Lung (tissue), 12 donors: ENCODE measurements around the gene POLR2I. TPM values are rescaled to one million over a fixed set of nuclear protein-coding genes. Genes with fewer than 3 reads are reported as not detected.

Experiments used
- ATAC-seq: fragments of 200-7000 bp; cut with Tn5 transposase; one replicate; pipeline ENCODE4 v1.9.1; 2020; ENCODE audit warnings: moderate number of reproducible peaks; ENCODE audit not compliant: insufficient read depth, low FRiP score
- DNase-seq, 3 donors: peaks; one replicate each; pipeline ENCODE4 v3.0.0-alpha.2; 2013 to 2017
- H3K27ac ChIP-seq, 2 donors: one replicate each; pipeline ENCODE4 v1.5.1; 2013; ENCODE audit warnings: mild to moderate bottlenecking in 2 of 2, moderate library complexity in 2 of 2, control low read depth in 1 of 2, inconsistent platforms in 1 of 2, low read depth in 1 of 2, low read length in 1 of 2
- H3K27me3 ChIP-seq, 3 donors: one replicate each; pipeline ENCODE4 v1.5.1; 2013; ENCODE audit warnings: low read length in 2 of 3; ENCODE audit not compliant: control insufficient read depth in 3 of 3, insufficient read depth in 3 of 3
- H3K36me3 ChIP-seq, 4 donors: one replicate each; pipeline ENCODE4 v1.5.1; 2013; ENCODE audit warnings: low read length in 4 of 4, mild to moderate bottlenecking in 1 of 4, moderate library complexity in 1 of 4; ENCODE audit not compliant: control insufficient read depth in 4 of 4, insufficient read depth in 4 of 4
- H3K4me1 ChIP-seq, 5 donors: one replicate each; pipeline ENCODE4 v1.5.1; 2013; ENCODE audit warnings: low read length in 5 of 5, mild to moderate bottlenecking in 2 of 5, moderate library complexity in 1 of 5; ENCODE audit not compliant: control insufficient read depth in 5 of 5, insufficient read depth in 5 of 5
- H3K4me3 ChIP-seq: one replicate; pipeline ENCODE4 v1.5.1; 2013; ENCODE audit warnings: mild to moderate bottlenecking, control low read depth, moderate library complexity
- H3K9ac ChIP-seq, 2 donors: one replicate each; pipeline ENCODE4 v1.5.1; 2013; ENCODE audit warnings: low read length in 2 of 2, control low read depth in 1 of 2; ENCODE audit not compliant: insufficient read depth in 1 of 2
- H3K9me3 ChIP-seq, 4 donors: one replicate each; pipeline ENCODE4 v1.5.1; 2013; ENCODE audit warnings: low read length in 3 of 4, mild to moderate bottlenecking in 1 of 4, moderate library complexity in 1 of 4; ENCODE audit not compliant: control insufficient read depth in 4 of 4, insufficient read depth in 3 of 4
- CTCF ChIP-seq: IDR thresholded peaks from 2 replicates; pipeline ENCODE4 v1.5.1; 2012; ENCODE audit warnings: mild to moderate bottlenecking; ENCODE audit errors: control extremely low read depth, extremely low read depth
- WGBS, 2 donors: extraction: QIAGEN DNeasy Blood & Tissue Kit; methylation state at CpG; one replicate each; pipeline ENCODE4 v1.1.7; 2013; 5-methylcytosine and 5-hydroxymethylcytosine counted together
- polyA plus RNA-seq, 2 donors: library from polyadenylated mRNA; stranded (reverse); fragments of 200-250 nt; gene quantifications; one replicate each; pipeline ENCODE4 v1.2.1, GENCODE V29; 2013
- total RNA-seq, 2 donors: library from RNA; depleted of rRNA in 1 of 2; stranded (reverse); fragments of >200 nt in 1 of 2; gene quantifications; one replicate each; pipeline ENCODE4 v1.2.1, GENCODE V29; 2014 to 2021
- donor health status: control.
- donor health status: control.
- donor health status: Bipolar disorder and iron deficiency.
- donor health status: healthy.
- donor health status: DM: yes; HTN: yes; CAD: no.

POLR2I gene
- total and polyA plus RNA-seq, 4 donors, result 65.1 to 101 (median 89.9) TPM

GRCh38 chr19:36153126-36153525, 38.5 kb upstream of the POLR2I start:
- H3K4me3 ChIP-seq, result no peak overlapping the region
- DNase-seq (no peak), ATAC-seq (no peak)
- no peaks in the 10 kb centered on the region for H3K27me3 ChIP-seq
- peaks cover 0 to 31% (median 14%) of the 10 kb centered on the region in 4 donors for H3K36me3 ChIP-seq
- H3K4me1 ChIP-seq, result peaks cover 0 to 15% (median 9%) of the 10 kb centered on the region in 5 donors
- WGBS, 2 donors, result 93 to 96% methylated on average over 10 of the region's 10 CpGs
- no peaks in the 10 kb centered on the region for H3K9me3 ChIP-seq
- TF ChIP-seq CTCF, result no peak
- peak overlapping the region; percentile 84 to 99 for H3K27ac ChIP-seq
- H3K9ac ChIP-seq, result peak overlapping the region in 1 of 2 donors; percentile 92

GRCh38 chr19:36152352-36153091, 37.8 kb upstream of the POLR2I start, which contains the start of gene COX7A1:
TSS of gene COX7A1 (minus strand) at chr19:36152447. CDS start at chr19:36152407, 40 bp downstream.
- Histone ChIP-seq H3K27me3 (no peaks in the 10 kb centered on the region), H3K9ac (peak within 1 kb of the TSS; percentile 68 to 92), H3K36me3 (peaks cover 0 to 33% (median 16%) of the 10 kb centered on the region in 4 donors), H3K4me1 (peaks cover 0 to 15% (median 9%) of the 10 kb centered on the region in 5 donors), H3K4me3 (peak within 1 kb of the TSS; percentile 51), H3K27ac (peak within 1 kb of the TSS; percentile 95 to 99), H3K9me3 (no peaks in the 10 kb centered on the region)
- TF ChIP-seq CTCF, result no peak
- ATAC-seq, result peak; percentile 44
- DNase-seq, result peak; percentile 79 to 87 (median 83)
- WGBS, 2 donors, result 35 to 36% methylated on average over 38 to 40 of the region's 40 CpGs

GRCh38 chr19:36152019-36152351, 37.3 kb upstream of the POLR2I start:
- Histone ChIP-seq H3K27me3 (no peaks in the 10 kb centered on the region), H3K4me3 (peak overlapping the region; percentile 51), H3K36me3 (peaks cover 0 to 36% (median 19%) of the 10 kb centered on the region in 4 donors), H3K9me3 (no peaks in the 10 kb centered on the region), H3K27ac (peak overlapping the region; percentile 95 to 99), H3K4me1 (peaks cover 0 to 15% (median 9%) of the 10 kb centered on the region in 5 donors), H3K9ac (peak overlapping the region; percentile 46 to 68)
- no peak for TF ChIP-seq CTCF
- ATAC-seq (no peak), DNase-seq (peak in 1 of 3 donors; percentile 27)
- WGBS, 2 donors, result 49 to 63% methylated on average over 16 of the region's 16 CpGs
